ENCODE data around the gene ADGRL3. TPM values are rescaled to one million over a fixed set of nuclear protein-coding genes. Genes with fewer than 3 reads are reported as not detected.

ADGRL3 gene
- total RNA-seq, 1 donor from 2014 or later = not detected

DNA sequence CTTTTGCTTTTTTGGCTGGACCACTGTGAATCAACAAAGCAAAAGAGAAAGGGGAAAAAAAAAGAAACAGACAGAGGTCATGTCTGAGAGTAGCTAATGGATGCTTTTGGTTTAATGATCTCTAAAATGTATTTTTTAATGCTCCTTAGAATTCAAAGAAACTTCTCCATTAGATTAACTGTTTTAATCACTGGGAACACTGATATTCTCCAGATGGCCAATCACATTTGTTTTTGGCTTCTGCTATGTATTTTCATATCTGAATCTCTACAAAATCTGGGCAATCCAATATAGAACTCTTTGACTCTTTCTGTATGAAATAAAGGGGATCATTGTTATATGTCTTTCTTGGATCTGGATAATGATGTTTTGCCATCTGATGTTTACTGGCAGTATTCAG lies 278.2 kb downstream of the ADGRL3 start:
- Mint-ChIP-seq H3K36me3 (ENCODE audit: low read depth) (no peaks in the 10 kb centered on the region), H3K4me1 (no peaks in the 10 kb centered on the region), H3K27me3 (no peaks in the 10 kb centered on the region), H3K9me3 (no peaks in the 10 kb centered on the region), H3K4me3 (no peak overlapping the region), H3K27ac (no peak overlapping the region)
- DNase-seq = no peak
- no peak for ATAC-seq (ENCODE audit: low read depth)
- POLR2A ChIA-PET = no interaction called here
- intact Hi-C loops (cut with micrococcal nuclease) = no loop called here
- TF ChIP-seq, protein P1, sequence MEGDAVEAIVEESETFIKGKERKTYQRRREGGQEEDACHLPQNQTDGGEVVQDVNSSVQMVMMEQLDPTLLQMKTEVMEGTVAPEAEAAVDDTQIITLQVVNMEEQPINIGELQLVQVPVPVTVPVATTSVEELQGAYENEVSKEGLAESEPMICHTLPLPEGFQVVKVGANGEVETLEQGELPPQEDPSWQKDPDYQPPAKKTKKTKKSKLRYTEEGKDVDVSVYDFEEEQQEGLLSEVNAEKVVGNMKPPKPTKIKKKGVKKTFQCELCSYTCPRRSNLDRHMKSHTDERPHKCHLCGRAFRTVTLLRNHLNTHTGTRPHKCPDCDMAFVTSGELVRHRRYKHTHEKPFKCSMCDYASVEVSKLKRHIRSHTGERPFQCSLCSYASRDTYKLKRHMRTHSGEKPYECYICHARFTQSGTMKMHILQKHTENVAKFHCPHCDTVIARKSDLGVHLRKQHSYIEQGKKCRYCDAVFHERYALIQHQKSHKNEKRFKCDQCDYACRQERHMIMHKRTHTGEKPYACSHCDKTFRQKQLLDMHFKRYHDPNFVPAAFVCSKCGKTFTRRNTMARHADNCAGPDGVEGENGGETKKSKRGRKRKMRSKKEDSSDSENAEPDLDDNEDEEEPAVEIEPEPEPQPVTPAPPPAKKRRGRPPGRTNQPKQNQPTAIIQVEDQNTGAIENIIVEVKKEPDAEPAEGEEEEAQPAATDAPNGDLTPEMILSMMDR (IDR thresholded peaks at IDR 0.05) = no peak
- CTCF ChIA-PET = no interaction called here

DNA sequence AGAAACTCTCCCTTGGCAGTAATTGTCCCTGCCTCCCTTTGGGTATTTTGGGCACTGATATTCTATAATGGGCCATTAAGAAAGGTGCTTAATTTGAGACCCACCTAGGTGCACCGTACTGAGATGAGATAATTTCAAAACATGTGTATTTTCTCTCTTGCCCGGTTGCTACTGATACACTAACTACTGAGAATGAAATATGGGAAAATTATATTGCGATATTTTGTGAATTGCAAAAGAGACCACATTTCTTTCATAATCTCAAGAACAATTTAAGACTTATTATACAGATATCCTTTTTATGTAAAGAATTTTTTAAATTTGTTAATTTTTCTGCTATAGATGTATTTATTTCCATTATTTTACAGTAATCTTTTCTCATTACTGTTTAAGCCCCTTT lies 284.9 kb downstream of the ADGRL3 start:
- TF ChIP-seq, protein P1 (IDR thresholded peaks at IDR 0.05) = no peak
- Mint-ChIP-seq H3K9me3 (peaks cover 7% of the 10 kb centered on the region), H3K27me3 (no peaks in the 10 kb centered on the region), H3K4me3 (no peak overlapping the region), H3K27ac (no peak overlapping the region), H3K4me1 (no peaks in the 10 kb centered on the region), H3K36me3 (ENCODE audit: low read depth) (no peaks in the 10 kb centered on the region)
- intact Hi-C loops (cut with micrococcal nuclease) = no loop called here
- DNase-seq (no peak), ATAC-seq (ENCODE audit: low read depth) (no peak)
- ChIA-PET POLR2A (no interaction called here), CTCF (no interaction called here)

DNA sequence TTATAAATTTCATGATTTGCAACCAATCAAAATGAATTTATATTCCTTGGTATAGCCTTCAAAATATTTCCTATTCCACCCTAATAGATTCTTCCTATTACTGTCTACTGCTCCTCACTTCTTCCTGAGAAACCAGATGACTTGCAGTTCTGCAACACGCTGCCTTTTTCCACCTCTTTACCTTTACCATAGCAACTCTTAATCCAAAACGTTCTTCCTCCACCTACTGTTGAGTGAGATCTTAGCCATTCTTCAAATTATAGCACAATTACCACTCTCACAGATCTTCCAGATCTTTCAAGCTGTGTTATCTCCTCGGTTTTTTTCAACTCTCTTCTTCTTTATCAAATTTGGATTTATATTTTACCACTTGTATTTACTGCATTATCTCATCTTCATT lies 289.8 kb downstream of the ADGRL3 start:
- ChIA-PET CTCF (no interaction called here), POLR2A (no interaction called here)
- no peak overlapping the region for H3K4me3 Mint-ChIP-seq
- no peaks in the 10 kb centered on the region for H3K36me3 Mint-ChIP-seq (ENCODE audit: low read depth)
- TF ChIP-seq, protein P1 (IDR thresholded peaks at IDR 0.05) = no peak
- no peaks in the 10 kb centered on the region for H3K4me1 Mint-ChIP-seq
- intact Hi-C loops (cut with micrococcal nuclease) = no loop called here
- ATAC-seq (ENCODE audit: low read depth) (no peak), DNase-seq (no peak)
- no peaks in the 10 kb centered on the region for H3K27me3 Mint-ChIP-seq
- no peak overlapping the region for H3K27ac Mint-ChIP-seq
- H3K9me3 Mint-ChIP-seq = peaks cover 12% of the 10 kb centered on the region

DNA sequence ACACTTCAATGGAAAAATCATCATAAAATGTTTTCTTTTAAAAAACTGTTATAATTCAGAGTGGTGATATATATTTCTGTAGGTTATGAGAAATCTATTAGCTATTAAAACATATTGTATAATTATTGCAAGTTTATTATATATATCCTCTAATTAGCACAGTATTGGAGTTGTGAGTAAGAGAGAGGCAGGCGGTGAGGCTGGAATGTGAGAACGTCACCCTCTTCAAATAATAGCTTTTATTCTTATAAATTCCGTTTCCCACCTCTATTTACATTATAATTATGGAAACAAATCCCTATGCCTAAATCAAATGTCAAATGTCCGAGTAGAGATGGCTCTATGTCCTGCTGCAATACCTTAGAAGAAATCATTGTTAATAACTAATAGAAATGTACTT lies 292.9 kb downstream of the ADGRL3 start:
- H3K4me3 Mint-ChIP-seq = no peak overlapping the region
- H3K27ac Mint-ChIP-seq = no peak overlapping the region
- no peak for DNase-seq
- H3K9me3 Mint-ChIP-seq = peaks cover 8% of the 10 kb centered on the region
- TF ChIP-seq, protein P1 (IDR thresholded peaks at IDR 0.05) = no peak
- intact Hi-C loops (cut with micrococcal nuclease) = no loop called here
- no peak for ATAC-seq (ENCODE audit: low read depth)
- ChIA-PET POLR2A (no interaction called here), CTCF (no interaction called here)
- no peaks in the 10 kb centered on the region for H3K4me1 Mint-ChIP-seq
- H3K36me3 Mint-ChIP-seq (ENCODE audit: low read depth) = no peaks in the 10 kb centered on the region
- H3K27me3 Mint-ChIP-seq = no peaks in the 10 kb centered on the region

DNA sequence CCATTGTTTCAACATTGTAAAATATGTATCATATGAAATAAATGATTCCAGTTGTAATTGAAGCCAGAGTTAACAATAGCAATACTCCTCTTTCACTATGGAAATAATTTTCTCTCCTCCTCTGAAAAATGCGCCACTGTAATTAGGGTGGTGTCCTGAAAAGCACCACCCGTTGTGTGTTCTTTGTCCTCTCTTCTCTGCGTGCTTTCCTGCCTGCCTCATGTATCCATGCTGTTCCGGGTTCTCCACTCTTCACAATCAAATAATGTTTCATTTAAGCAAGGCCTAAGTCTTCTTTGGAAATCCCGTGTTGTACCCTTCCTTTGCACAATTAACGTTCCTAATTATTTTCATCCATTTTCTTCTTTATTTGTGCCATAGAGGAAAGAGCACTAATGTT lies 293.3 kb downstream of the ADGRL3 start:
- H3K27me3 Mint-ChIP-seq = no peaks in the 10 kb centered on the region
- CTCF ChIA-PET = no interaction called here

More for the DNA sequence above, 293.3 kb downstream of the ADGRL3 start:
- H3K27ac Mint-ChIP-seq = no peak overlapping the region
- ATAC-seq (ENCODE audit: low read depth) (no peak), DNase-seq (no peak)
- intact Hi-C loops (cut with micrococcal nuclease) = no loop called here
- no peaks in the 10 kb centered on the region for H3K36me3 Mint-ChIP-seq (ENCODE audit: low read depth)
- peaks cover 8% of the 10 kb centered on the region for H3K9me3 Mint-ChIP-seq
- TF ChIP-seq, protein P1 (IDR thresholded peaks at IDR 0.05) = no peak
- H3K4me1 Mint-ChIP-seq = no peaks in the 10 kb centered on the region
- POLR2A ChIA-PET = no interaction called here
- H3K4me3 Mint-ChIP-seq = no peak overlapping the region
